Fibroblast of pulmonary artery (primary cell): ENCODE data around the gene CRYBB1.
A peak's percentile ranks its signal among the peaks of the same experiment; 100 is the strongest.

Experiments used
- DNase-seq: peaks from one replicate; pipeline ENCODE4 v3.0.0-alpha.2; 2010; ENCODE audit warnings: low read depth
- H3K4me3 ChIP-seq: replicated peaks from 2 replicates; pipeline ENCODE4 v1.5.1; 2011; ENCODE audit warnings: low read depth, mild to moderate bottlenecking, control low read depth, low read length, moderate library complexity
- TF ChIP-seq, protein P1 (sequence below): IDR thresholded peaks from 2 replicates; pipeline ENCODE4 v1.5.1; 2011; ENCODE audit warnings: mild to moderate bottlenecking, control low read depth, low read length, inconsistent platforms; ENCODE audit errors: missing control alignments

CRYBB1 gene

DNA sequence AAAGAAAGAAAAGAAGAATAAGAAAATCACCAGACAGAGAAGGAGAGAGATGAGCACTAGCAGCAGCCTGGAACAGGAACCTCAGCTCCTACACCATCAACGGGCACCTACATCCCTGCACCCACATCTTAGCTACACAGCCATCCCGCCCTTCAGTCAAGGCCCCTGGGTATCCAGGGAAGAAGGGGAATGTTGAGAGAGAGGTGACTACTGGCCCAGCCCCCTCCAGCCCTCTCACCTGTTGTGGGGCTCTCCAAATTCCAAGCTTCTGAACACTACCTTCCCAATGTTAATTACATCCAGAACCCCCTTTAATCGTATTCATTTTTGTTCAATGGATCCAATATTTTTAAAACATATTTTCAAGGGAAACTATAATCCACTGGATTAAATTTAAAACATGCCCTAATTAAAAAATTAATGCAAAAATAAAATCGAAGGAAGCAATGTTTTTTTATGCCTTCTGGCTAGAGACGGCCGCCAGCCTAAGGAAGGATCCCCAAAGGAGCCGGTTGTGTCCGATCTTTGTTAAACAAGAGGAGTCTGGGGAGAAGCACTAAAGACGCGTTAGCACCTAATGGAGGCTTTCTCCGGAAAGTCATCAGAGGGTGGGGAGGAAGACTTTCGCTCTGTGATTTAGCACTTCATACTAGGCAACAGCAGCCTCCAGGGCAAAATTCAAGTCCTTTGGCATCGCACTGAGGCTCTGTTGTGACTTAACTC lies 37.4 kb downstream of the CRYBB1 start:
- no peak overlapping the region for H3K4me3 ChIP-seq
- DNase-seq = no peak

DNA sequence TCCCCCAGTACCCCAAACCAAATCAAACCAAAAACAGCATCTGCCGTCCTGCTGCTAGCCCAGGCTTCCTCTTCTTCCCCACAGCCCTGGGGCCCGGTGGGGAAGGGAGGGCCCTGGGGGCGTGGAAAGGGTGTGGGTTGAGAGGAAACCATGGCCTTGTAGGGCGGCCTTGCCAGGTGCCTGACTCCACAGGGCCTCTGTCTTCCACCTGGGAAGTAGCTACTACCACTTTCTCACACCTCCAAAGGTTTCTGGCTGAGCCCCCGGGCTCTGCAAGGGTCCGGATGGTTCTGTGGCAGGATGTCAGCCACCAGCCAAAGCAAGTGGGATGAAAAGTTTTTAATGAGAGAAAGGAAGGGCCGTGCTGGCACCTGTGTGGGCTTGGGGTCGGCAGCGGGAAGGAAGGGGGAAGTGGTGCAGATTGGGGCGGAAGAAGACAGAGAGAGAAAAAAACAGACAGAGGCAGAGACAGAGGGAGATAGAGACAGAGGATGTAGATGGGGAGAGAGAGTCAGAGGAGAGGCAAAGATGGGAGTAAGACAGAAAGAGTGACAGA lies 38.4 kb downstream of the CRYBB1 start:
- H3K4me3 ChIP-seq = no peak overlapping the region
- no peak for DNase-seq
- TF ChIP-seq, protein P1, sequence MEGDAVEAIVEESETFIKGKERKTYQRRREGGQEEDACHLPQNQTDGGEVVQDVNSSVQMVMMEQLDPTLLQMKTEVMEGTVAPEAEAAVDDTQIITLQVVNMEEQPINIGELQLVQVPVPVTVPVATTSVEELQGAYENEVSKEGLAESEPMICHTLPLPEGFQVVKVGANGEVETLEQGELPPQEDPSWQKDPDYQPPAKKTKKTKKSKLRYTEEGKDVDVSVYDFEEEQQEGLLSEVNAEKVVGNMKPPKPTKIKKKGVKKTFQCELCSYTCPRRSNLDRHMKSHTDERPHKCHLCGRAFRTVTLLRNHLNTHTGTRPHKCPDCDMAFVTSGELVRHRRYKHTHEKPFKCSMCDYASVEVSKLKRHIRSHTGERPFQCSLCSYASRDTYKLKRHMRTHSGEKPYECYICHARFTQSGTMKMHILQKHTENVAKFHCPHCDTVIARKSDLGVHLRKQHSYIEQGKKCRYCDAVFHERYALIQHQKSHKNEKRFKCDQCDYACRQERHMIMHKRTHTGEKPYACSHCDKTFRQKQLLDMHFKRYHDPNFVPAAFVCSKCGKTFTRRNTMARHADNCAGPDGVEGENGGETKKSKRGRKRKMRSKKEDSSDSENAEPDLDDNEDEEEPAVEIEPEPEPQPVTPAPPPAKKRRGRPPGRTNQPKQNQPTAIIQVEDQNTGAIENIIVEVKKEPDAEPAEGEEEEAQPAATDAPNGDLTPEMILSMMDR = no peak

More for the DNA sequence above, 37.4 kb downstream of the CRYBB1 start:
- TF ChIP-seq, protein P1 = no peak

DNA sequence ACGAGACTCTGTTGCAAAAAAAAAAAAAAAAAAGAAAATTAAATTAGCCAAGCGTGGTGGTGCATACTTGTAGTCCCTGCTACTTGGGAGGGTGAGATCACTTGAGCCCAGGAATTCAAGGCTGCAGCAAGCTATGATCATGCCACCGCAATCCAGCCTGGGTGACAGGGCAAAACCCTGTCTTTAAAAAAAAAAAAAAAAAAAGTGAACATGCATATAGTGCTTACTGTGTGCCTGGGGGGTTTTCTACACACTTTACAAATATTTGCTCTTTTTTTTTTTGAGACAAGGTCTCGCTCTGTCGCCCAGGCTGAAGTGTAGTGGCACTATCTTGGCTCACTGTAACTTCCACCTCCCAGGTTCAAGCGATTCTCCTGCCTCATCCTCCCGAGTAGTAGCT lies 40.7 kb downstream of the CRYBB1 start:
- H3K4me3 ChIP-seq = no peak overlapping the region
- DNase-seq = no peak
- TF ChIP-seq, protein P1 = no peak

DNA sequence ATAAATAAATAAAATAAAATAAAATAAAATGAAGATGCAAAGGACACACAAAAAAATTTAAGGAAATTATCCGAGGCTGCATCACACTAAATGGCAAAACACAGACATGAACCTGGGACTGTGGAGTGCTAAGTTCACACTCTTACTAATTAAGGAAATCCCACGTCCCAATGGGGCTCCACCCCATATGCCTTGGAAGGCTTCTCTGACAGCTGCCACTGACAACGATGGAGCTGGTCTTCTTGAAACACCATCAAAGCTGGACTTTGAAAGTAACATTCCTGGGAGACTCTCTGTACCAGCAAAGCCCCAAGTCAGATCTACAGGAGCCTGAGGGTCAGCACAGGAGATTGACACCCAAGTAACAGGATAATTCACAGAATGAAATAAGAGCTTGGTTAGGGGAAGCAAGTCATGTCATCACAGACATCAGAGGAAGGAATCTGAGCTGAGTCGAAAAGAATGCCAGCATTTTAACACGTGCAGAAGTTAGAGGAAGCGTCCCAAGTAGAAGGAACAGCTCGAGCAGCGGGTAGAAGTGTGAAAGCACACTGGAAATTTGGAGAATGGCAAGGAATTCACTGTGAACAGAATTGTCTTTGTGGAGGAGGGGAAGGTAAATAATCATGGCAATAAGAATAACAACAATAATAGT lies 41.7 kb downstream of the CRYBB1 start:
- TF ChIP-seq, protein P1 = no peak
- H3K4me3 ChIP-seq = no peak overlapping the region
- DNase-seq = no peak

GRCh38 chr22:26574001-26574723 lies 43.7 kb downstream of the CRYBB1 start:
- DNase-seq = no peak
- H3K4me3 ChIP-seq = no peak overlapping the region
- TF ChIP-seq, protein P1 = no peak

DNA sequence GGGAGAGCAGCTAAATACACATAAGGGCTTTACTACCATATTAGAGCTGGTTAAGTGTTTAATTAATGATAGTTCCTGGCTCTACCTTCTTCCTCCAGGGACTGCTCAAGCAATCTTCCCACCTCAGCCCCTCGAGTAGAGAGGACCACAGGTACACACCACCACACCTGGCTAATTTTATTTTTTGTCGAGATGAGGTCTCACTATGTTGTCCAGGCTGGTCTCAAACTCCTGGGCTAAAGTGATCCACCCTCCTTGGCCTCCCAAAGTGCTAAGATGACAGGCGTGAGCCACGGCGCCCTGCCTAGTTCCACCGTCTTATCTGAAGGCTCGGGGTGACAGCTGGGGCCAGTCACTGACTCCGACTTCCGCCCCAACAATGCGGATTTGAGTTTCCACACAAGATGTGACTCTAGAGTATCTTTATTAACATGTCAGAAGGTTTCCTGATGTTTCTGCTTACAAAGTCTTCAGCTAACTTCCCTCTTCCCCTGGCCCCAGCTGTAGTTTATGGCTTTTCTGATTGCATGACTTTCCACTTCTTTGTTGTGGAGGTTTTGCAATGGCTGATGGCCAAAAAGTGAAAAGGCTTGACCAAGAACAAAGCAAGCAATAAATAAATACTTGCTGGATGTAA lies 44.7 kb downstream of the CRYBB1 start:
- TF ChIP-seq, protein P1 = no peak
- peak; percentile 72 for DNase-seq
- H3K4me3 ChIP-seq = no peak overlapping the region
